Activated CD4-positive, alpha-beta memory T cell treated with anti-CD3 and anti-CD28 coated beads, Interleukin-2, amount 10 ng/mL, durations not matched to agents 7 days and 5 days (primary cell): Measurements from ENCODE around the gene IGFL3. TPM values are rescaled to one million over a fixed set of nuclear protein-coding genes. Genes with fewer than 3 reads are reported as not detected.
"Not testable (repeated sequence)": the region's sequence is repeated elsewhere in the genome, so short reads cannot be mapped to it uniquely, and the experiment has no call there.

Experiments used
- CTCF ChIA-PET: fragments of 350-600 bp; sonication (Branson Sonifier 250); formaldehyde crosslinking; loops from one replicate; lab custom pipeline; 2021; ENCODE audit warnings: antibody characterized with exemption, inconsistent platforms; lab: Charles Lee
- POLR2A ChIA-PET: fragments of 350-600 bp; sonication (Branson Sonifier 250); formaldehyde crosslinking; loops from one replicate; lab custom pipeline; 2021; ENCODE audit warnings: antibody characterized with exemption; lab: Charles Lee
- DNase-seq: peaks from one replicate; pipeline ENCODE4 v3.0.0-alpha.2; 2020
- H3K27ac Mint-ChIP-seq: one replicate; pipeline ENCODE4 v1.8.0; 2021; ENCODE audit warnings: mild to moderate bottlenecking, mixed read lengths
- H3K27me3 Mint-ChIP-seq: one replicate; pipeline ENCODE4 v1.8.0; 2021; ENCODE audit warnings: mixed read lengths
- H3K36me3 Mint-ChIP-seq: one replicate; pipeline ENCODE4 v1.8.0; 2021; ENCODE audit warnings: low read depth, mixed read lengths
- H3K4me1 Mint-ChIP-seq: one replicate; pipeline ENCODE4 v1.8.0; 2021; ENCODE audit warnings: mixed read lengths
- H3K4me3 Mint-ChIP-seq: one replicate; pipeline ENCODE4 v1.8.0; 2021; ENCODE audit warnings: mild to moderate bottlenecking, mixed read lengths
- H3K9me3 Mint-ChIP-seq: one replicate; pipeline ENCODE4 v1.8.0; 2021; ENCODE audit warnings: mixed read lengths
- total RNA-seq, 2 experiments: library from RNA; stranded (reverse); gene quantifications; one replicate each; pipeline ENCODE4 v1.2.3, GENCODE V29; 2021

IGFL3 gene
- total RNA-seq, 2 experiments from 2014 or later, result not detected

- peaks cover 66% of the 10 kb centered on the region for H3K27me3 Mint-ChIP-seq
- H3K36me3 Mint-ChIP-seq, result no peaks in the 10 kb centered on the region
- no peak overlapping the region for H3K4me3 Mint-ChIP-seq
- H3K9me3 Mint-ChIP-seq, result peaks cover 3% of the 10 kb centered on the region
- peaks cover 2% of the 10 kb centered on the region for H3K4me1 Mint-ChIP-seq
- CTCF ChIA-PET, result interaction anchor here (0.6 to 1.5 kb wide), 2 partner anchors 113 to 310 kb away, joined by 3 to 5 read pairs; no protein-coding TSS in a partner anchor
- POLR2A ChIA-PET, result no interaction called here
- DNase-seq, result no peak
- no peak overlapping the region for H3K27ac Mint-ChIP-seq
These were observed 44.9 kb downstream of the IGFL3 start for GRCh38 chr19:46079576-46079975.

DNA sequence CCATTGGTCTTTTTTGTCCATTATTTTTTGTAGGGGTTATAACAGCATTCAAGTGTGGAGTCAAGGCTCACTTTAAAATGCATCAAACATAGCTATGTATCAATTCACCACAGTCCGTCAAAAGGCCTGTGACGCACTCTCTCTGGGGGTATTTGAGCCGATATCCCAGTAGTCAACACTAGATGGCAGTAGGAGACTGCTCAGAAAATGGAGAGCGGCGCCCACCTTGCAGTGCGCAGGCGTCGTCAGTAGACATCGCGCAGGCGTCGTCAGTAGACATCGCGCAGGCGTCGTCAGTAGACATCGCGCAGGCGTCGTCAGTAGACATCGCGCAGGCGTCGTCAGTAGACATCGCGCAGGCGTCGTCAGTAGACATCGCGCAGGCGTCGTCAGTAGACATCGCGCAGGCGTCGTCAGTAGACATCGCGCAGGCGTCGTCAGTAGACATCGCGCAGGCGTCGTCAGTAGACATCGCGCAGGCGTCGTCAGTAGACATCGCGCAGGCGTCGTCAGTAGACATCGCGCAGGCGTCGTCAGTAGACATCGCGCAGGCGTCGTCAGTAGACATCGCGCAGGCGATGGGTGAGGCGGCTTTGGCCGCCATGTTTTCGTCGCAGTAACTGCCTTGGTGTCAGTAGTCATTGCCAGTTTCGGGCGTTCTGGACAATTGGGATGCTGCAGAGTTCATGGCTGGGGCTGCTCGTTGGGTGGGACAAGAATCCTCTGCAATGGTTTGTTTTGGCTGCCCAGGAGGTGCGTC lies 45.7 kb downstream of the IGFL3 start:
- H3K9me3 Mint-ChIP-seq, H3K36me3 Mint-ChIP-seq, H3K27ac Mint-ChIP-seq, H3K4me3 Mint-ChIP-seq, POLR2A ChIA-PET, H3K4me1 Mint-ChIP-seq: not testable (repeated sequence)
- peak; percentile 23 for DNase-seq
- CTCF ChIA-PET, result interaction anchor here (0.6 to 1.5 kb wide), 5 partner anchors 18 to 310 kb away, joined by 3 to 11 read pairs (median 5); partner anchors contain the start of gene SIX5
- H3K27me3 Mint-ChIP-seq, result peaks cover 70% of the 10 kb centered on the region

DNA sequence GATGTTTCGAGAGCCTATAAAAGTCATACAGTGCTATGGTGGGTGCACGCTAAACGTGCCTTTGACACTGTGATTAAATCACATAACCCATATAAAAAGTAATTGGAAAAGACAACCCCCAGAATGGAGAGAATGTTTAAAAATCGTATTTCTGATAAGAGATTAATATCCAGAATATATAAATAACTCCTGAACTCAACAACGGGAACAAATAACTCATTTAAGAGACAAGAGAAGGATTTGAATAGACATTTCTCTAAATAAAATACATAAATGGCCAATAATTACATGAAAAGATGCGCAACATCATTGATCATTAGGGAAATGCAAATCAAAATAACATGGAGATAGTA lies 46.7 kb downstream of the IGFL3 start:
- CTCF ChIA-PET, result interaction anchor here (0.6 to 1.5 kb wide), 5 partner anchors 19 to 309 kb away, joined by 3 to 11 read pairs (median 5); partner anchors contain the start of gene SIX5
- peaks cover 74% of the 10 kb centered on the region for H3K27me3 Mint-ChIP-seq
- peaks cover 3% of the 10 kb centered on the region for H3K9me3 Mint-ChIP-seq
- no peak overlapping the region for H3K27ac Mint-ChIP-seq
- H3K4me1 Mint-ChIP-seq, result peaks cover 2% of the 10 kb centered on the region
- POLR2A ChIA-PET, result no interaction called here
- H3K4me3 Mint-ChIP-seq, result no peak overlapping the region
- DNase-seq, result no peak
- no peaks in the 10 kb centered on the region for H3K36me3 Mint-ChIP-seq

DNA sequence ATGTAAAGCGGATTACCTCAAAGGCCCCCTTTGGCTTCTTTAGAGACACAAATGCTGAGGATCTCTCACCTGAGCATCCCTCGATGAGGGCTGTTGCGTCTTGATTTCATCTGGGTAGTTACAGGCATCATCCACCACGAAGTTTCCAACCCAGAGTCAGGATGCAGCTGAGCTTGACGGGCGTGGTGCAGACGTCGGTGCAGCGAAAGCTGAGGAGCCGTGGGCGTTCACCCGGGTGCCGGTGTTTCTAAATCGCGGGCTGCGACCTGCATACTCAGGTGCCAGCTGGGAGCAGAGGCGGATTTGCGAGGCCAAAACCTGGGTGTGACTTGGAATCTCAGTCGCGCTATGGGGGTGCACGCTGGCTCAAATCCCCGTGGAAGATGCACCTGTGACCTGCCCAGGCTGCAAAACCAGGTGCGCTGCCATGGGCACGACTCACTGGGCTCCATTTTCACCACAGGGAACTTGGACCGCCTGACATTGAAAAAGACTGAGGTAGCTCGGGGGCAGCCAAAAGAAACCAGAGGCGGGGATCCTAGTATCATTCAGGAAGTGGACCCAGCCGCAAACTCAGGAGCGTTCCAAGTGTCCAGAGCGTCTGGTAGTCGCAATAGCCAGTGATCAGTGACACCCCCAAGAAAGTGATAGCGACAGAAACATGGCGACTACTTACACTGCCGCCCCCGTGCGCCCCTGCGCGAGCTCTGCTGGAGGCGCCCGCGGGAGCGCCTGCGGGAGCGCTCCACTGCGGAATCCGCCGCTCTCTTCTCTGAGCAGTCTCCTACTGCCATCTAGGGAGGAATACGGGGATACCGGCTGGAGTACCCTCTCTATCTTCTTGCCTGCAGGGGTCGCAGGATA lies 47.3 kb downstream of the IGFL3 start:
- Mint-ChIP-seq H3K27ac (no peak overlapping the region), H3K27me3 (peaks cover 78% of the 10 kb centered on the region), H3K4me1 (peaks cover 2% of the 10 kb centered on the region), H3K9me3 (peaks cover 3% of the 10 kb centered on the region), H3K4me3 (no peak overlapping the region), H3K36me3 (no peaks in the 10 kb centered on the region)
- ChIA-PET CTCF (interaction anchor here (1.2 kb wide), 1 partner anchor 308 kb away, joined by 3 read pairs; the partner anchor contains the start of gene SIX5), POLR2A (no interaction called here)
- DNase-seq, result peak; percentile 22

- POLR2A ChIA-PET, result no interaction called here
- Mint-ChIP-seq H3K9me3 (peaks cover 3% of the 10 kb centered on the region), H3K27me3 (peaks cover 75% of the 10 kb centered on the region), H3K36me3 (no peaks in the 10 kb centered on the region), H3K4me3 (no peak overlapping the region), H3K27ac (no peak overlapping the region), H3K4me1 (peaks cover 2% of the 10 kb centered on the region)
- DNase-seq, result no peak
- CTCF ChIA-PET, result no interaction called here
These were observed 48.2 kb downstream of the IGFL3 start for GRCh38 chr19:46076031-46076880.

- Mint-ChIP-seq H3K27ac (no peak overlapping the region), H3K4me3 (no peak overlapping the region), H3K36me3 (no peaks in the 10 kb centered on the region), H3K9me3 (peaks cover under 1% of the 10 kb centered on the region), H3K4me1 (peaks cover 2% of the 10 kb centered on the region), H3K27me3 (peaks cover 79% of the 10 kb centered on the region)
- POLR2A ChIA-PET, result no interaction called here
- CTCF ChIA-PET, result no interaction called here
- no peak for DNase-seq
These were observed 51.1 kb downstream of the IGFL3 start for GRCh38 chr19:46073268-46073922.

Other genes starting within 250 kb of the IGFL3 start
- gene IRF2BP1, start 238.5 kb downstream of the IGFL3 start, total RNA-seq, result 10 to 100 TPM; 16.9 to 17.6 TPM
- 10 to 100 TPM; 12.5 to 12.9 TPM for gene MYPOP, start 222.1 kb downstream of the IGFL3 start, total RNA-seq
- gene NANOS2, start 209.9 kb downstream of the IGFL3 start, total RNA-seq, result not detected
- gene NOVA2, start 150.8 kb downstream of the IGFL3 start, total RNA-seq, result under 1 TPM; 0.15 to 0.30 TPM
- 10 to 100 TPM; 24.3 to 24.7 TPM for gene CCDC61, start 129.2 kb downstream of the IGFL3 start, total RNA-seq
- not detected for gene PGLYRP1, start 101.6 kb downstream of the IGFL3 start, total RNA-seq
- not detected for gene IGFL4, start 83.7 kb downstream of the IGFL3 start, total RNA-seq
- gene IGFL2, start 23.6 kb upstream of the IGFL3 start, total RNA-seq, result not detected
- not detected for gene IGFL1, start 105.1 kb upstream of the IGFL3 start, total RNA-seq
- not detected for gene HIF3A, start 172.4 kb upstream of the IGFL3 start, total RNA-seq
- gene PPP5C, start 222.4 kb upstream of the IGFL3 start, total RNA-seq, result 10 to 100 TPM; 84.6 to 85.1 TPM